Amniotic stem cell (primary cell): ENCODE measurements around the gene ZNF45.
"Not testable (repeated sequence)": the region's sequence is repeated elsewhere in the genome, so short reads cannot be mapped to it uniquely, and the experiment has no call there.

ENCODE experiments used
- DNase-seq: peaks from one replicate; lab custom pipeline; 2025; lab: John Stamatoyannopoulos, UW

The ZNF45 gene

GRCh38 chr19:43934985-43935708 lies at the start of gene ZNF45:
ZNF45 (minus strand) TSS chr19:43935282; CDS start chr19:43922185, 13,097 bp downstream.
- peak; percentile 90 for DNase-seq

GRCh38 chr19:43984687-43985000 lies 49.6 kb upstream of the ZNF45 start:
- no peak for DNase-seq

DNA sequence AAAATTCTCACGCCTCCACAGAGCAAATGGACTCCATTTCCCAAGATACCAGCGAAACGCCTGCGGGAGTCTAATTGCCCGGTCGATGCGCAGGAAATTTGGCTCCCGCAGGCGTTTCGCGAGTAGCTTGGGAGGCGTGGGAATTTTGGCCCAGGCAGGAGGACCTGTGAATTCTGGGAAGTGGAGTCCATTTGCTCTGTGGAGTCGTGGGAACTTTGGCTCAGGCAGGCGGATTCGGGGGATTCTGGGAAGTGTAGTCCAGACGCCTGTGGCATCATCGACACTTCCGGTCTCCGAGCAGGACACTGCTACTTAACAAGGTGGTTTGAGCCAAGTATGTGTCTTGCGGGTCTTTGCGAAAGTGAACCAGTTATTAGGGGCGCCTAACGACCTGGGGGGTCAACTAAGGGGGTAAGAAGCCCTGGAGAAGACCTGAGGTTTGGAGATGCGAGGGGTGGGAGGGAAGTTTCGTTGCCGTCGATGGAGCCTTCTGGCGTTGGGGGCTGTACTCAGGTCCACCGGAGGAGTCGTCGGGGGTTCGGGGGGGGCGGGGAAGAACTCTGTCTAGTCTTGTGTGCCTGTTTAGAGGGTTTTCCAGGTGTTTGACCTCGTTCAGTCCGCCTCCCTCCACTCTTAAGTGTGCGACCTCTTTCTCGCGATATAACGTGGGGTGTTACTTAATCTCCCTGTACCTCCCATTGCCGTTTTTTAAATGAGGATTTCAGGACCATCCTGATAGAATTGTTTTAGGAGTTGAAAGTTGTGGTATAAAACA lies 49.0 kb upstream of the ZNF45 start, which contains the start of gene ZNF155:
Gene ZNF155, plus strand, starts transcription at position 277 of the 775 bp plus-strand sequence. CDS start 4,356 bp downstream, outside the sequence.
- DNase-seq, result peak; percentile 93

- no peak for DNase-seq
Observed at GRCh38 chr19:43983544-43983911, 48.4 kb upstream of the ZNF45 start.

- DNase-seq, result no peak
Observed at GRCh38 chr19:43976732-43977131, 41.6 kb upstream of the ZNF45 start.

GRCh38 chr19:43966079-43966694 lies 31.1 kb upstream of the ZNF45 start:
- DNase-seq, result no peak

DNA sequence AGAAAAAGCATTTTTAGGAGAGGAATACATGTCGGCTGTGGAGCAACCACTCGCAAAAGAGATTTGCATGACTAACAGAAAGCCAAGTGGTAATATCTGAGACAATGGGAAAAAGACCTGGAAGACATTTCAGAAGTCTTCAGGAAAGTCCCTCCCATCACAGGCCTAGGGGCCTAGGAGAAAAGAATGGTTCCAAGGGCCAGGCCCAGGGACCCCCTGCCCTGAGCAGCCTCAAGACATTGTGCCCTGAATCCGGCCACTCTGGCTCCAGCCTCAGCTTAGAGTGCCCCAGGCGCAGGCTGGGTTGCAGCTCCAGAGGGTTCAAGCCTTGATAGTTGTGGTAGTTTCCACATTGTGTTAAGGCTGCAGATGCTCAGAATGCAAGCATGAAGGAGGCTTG lies 25.3 kb upstream of the ZNF45 start:
- DNase-seq, result no peak

- no peak for DNase-seq
Observed at GRCh38 chr19:43957891-43958290, 22.8 kb upstream of the ZNF45 start.

DNA sequence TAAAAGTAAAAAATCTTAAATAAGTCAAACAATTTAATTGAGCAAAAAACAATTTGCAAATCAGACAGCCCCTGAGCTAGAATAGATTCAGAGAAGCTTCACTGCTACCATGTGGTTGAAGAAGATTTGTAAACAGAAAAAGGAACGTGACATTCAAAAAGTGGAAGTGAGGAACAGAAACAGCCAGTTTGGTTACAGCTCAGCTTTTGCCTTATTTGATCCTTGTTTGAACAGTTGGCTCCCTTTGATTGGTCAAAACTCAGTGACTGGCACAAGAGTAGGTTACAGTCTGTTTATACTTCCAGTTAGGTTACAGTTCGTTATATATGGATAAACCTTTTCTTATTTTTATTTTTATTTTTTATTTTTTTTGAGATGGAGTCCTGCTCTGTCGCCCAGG lies 21.7 kb upstream of the ZNF45 start:
- no peak for DNase-seq

GRCh38 chr19:43950834-43951645 lies 16.0 kb upstream of the ZNF45 start, which contains the start of gene ZNF221:
ZNF221 (plus strand) TSS chr19:43951228; CDS start chr19:43962727, 11,499 bp downstream.
- DNase-seq, result peak; percentile 96

GRCh38 chr19:43949803-43950202 lies 14.7 kb upstream of the ZNF45 start:
- DNase-seq, result not testable (repeated sequence)

DNA sequence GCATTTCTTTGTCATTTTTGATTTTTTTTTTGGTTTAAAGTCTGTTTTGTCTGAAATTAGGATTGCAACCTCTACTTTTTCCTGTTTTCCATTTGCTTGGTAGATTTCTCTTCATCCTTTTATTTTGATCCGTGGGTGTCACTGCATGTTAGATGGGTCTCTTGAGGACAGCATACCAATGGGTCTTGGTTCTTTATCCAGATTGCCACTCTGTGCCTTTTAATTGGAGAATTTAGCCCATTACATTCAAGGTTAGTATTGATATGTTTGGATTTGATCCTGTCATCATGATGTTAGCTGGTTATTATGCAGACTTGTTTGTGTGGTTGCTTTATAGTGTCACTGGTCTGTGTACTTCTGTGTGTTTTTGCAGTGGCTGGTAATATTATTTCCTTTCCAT lies 12.3 kb upstream of the ZNF45 start:
- DNase-seq, result not testable (repeated sequence)

DNA sequence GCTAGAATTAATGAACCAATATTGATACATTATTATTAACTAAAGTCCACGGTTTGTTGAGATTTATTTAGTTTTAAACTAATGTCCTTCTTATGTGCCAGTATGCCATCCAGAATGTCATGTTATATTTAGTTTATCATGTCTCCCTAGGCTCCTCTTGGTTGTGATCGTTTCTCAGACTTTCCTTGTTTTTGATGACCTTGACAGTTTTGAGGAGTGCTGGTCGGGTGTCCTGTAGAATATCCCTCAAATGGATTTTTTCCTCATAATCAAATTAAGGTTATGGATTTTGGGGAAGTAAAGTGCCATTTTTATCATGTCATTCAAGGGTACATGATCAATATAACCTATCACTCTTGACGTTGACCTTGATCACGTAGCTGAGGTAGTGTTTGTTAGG lies 6.1 kb upstream of the ZNF45 start:
- no peak for DNase-seq

- DNase-seq, result no peak
Observed at GRCh38 chr19:43940719-43941118, 5.6 kb upstream of the ZNF45 start.

DNA sequence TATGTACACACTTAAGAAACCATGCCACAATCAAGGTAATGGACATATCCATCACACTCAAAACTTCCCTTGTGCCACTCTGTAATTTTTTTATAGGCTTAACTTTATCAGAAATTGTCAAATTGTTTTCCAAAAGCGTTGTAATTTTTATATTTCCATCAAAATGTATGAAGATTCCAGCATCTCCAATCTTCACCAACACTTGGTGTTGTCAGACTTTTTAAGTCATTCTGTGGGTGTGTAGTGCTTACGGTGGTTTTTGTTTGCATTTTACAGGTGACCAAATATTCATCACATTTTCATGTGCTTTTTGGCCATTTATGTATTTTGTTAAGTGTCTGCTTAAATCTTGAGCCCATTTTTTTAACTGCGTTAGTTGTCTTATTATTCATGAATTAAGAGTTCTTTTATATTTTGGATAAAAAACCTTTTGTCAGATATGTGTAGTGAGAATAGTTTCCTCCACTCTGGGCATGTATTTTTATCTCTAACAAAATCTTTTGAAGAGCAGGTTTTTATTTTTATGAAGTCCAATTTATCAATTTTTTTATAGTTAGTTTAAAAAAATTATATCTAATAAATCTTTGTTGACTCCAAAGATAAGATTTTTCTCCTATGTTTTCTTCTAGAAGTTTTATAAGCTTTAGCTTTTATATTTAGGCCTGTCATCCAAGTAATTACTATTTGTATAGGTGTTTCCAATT lies 4.6 kb upstream of the ZNF45 start:
- DNase-seq, result no peak

- no peak for DNase-seq
Observed at GRCh38 chr19:43936188-43936587, 1.1 kb upstream of the ZNF45 start.

- DNase-seq, result no peak
Observed at GRCh38 chr19:43934055-43934984, 762 bp downstream of the ZNF45 start.

- DNase-seq, result no peak
Observed at GRCh38 chr19:43928820-43929219, 6.3 kb downstream of the ZNF45 start.

- DNase-seq, result no peak
Observed at GRCh38 chr19:43923875-43924274, 11.2 kb downstream of the ZNF45 start.

DNA sequence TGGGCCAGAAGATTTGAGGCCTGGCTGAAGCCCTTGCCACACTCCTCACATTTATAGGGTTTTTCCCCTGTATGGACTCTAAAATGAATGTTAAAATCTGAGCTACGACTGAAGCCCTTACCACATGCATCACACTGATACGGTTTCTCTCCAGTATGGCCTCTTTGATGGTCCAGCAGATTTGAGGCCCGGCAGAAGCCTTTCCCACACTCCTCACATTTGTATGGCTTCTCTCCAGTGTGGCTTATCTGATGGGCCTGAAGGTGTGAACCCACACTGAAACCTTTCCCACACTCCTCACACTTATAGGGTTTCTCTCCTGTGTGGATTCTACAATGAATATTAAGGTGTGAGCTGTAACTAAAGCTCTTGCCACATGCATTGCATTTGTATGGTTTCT lies 21.0 kb downstream of the ZNF45 start:
- DNase-seq, result no peak
